ENCODE data around the gene KIF16B. TPM values are rescaled to one million over a fixed set of nuclear protein-coding genes. Genes with fewer than 3 reads are reported as not detected.

KIF16B gene
- total and polyA plus RNA-seq, 2 experiments from 2014 or later: 6.5 to 11.1 TPM

DNA sequence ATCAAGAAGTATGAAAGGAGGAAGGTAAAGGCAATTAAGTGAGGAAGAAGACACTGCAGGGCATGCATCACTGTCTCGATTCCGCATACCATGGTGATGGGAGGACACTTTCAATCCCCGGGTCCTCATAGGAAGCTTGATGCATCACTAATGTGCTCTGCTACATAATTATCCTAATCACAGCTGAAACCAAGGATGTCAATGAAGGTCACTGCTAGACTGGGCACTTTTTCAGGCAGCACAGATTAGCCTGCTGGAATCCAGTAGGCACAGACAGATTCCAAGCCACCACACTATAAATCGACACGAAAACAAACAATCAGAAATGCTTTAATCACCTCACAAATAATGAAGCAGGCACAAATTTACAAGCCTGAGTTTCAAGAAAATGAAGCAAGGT, 206.7 kb downstream of the KIF16B start:
- no peak overlapping the region for H3K27ac ChIP-seq (ENCODE audit: low read depth)
- H3K79me2 ChIP-seq (replicated peaks; ENCODE audit: insufficient read depth): no peaks in the 10 kb centered on the region
- H3K36me3 Mint-ChIP-seq (ENCODE audit: low read depth): peaks cover 3% of the 10 kb centered on the region; the same call in 1 of the 3 replicates
- no peak overlapping the region for H3K4me2 ChIP-seq
- no peaks in the 10 kb centered on the region for H3K9me2 ChIP-seq (ENCODE audit: insufficient read depth)
- no peaks in the 10 kb centered on the region for H3K4me1 ChIP-seq (ENCODE audit: insufficient read depth)
- H3F3A ChIP-seq (replicated peaks; ENCODE audit: low read depth): no peaks in the 10 kb centered on the region
- no peaks in the 10 kb centered on the region for H3K36me3 ChIP-seq (ENCODE audit: insufficient read depth)
- H3K4me1 Mint-ChIP-seq: peaks cover 7% of the 10 kb centered on the region; the same call in 2 of the 3 replicates
- no peak overlapping the region for H3K4me3 ChIP-seq
- no peak for DNase-seq (ENCODE audit: low spot score)
- ATAC-seq: no peak
- H2AFZ ChIP-seq: no peak overlapping the region
- TF ChIP-seq ZNF331 (CRISPR knock-in tag; IDR thresholded peaks at IDR 0.05; ENCODE audit: low read depth) (no peak), CREB1 (CRISPR knock-in tag; IDR thresholded peaks at IDR 0.05; ENCODE audit: low read depth) (no peak), EZH2 (IDR thresholded peaks at IDR 0.05; ENCODE audit: low read depth, unreplicated experiment) (no peak), STAT1 (IDR thresholded peaks at IDR 0.05; ENCODE audit: unreplicated experiment) (no peak), NANOG (IDR thresholded peaks at IDR 0.05; ENCODE audit: borderline replicate concordance) (no peak), POLR2AphosphoS5 (IDR thresholded peaks at IDR 0.05; ENCODE audit: low read depth) (no peak)
- TF ChIP-seq, protein P1, sequence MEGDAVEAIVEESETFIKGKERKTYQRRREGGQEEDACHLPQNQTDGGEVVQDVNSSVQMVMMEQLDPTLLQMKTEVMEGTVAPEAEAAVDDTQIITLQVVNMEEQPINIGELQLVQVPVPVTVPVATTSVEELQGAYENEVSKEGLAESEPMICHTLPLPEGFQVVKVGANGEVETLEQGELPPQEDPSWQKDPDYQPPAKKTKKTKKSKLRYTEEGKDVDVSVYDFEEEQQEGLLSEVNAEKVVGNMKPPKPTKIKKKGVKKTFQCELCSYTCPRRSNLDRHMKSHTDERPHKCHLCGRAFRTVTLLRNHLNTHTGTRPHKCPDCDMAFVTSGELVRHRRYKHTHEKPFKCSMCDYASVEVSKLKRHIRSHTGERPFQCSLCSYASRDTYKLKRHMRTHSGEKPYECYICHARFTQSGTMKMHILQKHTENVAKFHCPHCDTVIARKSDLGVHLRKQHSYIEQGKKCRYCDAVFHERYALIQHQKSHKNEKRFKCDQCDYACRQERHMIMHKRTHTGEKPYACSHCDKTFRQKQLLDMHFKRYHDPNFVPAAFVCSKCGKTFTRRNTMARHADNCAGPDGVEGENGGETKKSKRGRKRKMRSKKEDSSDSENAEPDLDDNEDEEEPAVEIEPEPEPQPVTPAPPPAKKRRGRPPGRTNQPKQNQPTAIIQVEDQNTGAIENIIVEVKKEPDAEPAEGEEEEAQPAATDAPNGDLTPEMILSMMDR (conservative IDR thresholded peaks at IDR 0.05; ENCODE audit: low read depth in 2 of 2): no peak
- H3K27me3 ChIP-seq (ENCODE audit: insufficient read depth): no peaks in the 10 kb centered on the region
- peaks cover 1% of the 10 kb centered on the region for H3K27me3 Mint-ChIP-seq (ENCODE audit: insufficient read depth, low read depth, poor library complexity)
- no peaks in the 10 kb centered on the region for H4K20me1 ChIP-seq (replicated peaks; ENCODE audit: insufficient read depth)
- no peak overlapping the region for H3K27ac Mint-ChIP-seq
- no peaks in the 10 kb centered on the region for H3K9me3 Mint-ChIP-seq
- no peak overlapping the region for H3K4me3 Mint-ChIP-seq

DNA sequence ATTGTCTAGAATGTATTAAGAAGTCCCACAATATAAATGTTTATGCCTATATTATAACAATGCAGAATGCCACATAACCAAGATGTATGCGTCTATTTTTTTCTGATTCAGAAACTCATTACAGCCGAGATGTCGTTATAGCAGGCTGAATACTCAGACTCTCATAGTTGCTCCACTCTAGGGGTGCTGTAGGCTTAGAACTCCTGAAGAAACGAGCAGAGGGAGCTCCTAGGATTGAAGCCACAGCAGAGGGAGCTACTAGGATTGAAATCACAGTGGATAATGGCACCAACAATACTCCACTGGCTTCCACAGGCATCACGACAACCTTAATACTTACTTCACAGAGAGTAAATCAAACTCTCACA, 208.9 kb downstream of the KIF16B start:
- H3K4me3 Mint-ChIP-seq: no peak overlapping the region
- H3K4me1 Mint-ChIP-seq: peaks cover 7% of the 10 kb centered on the region; the same call in 2 of the 3 replicates
- H4K20me1 ChIP-seq (replicated peaks; ENCODE audit: insufficient read depth): no peaks in the 10 kb centered on the region
- H3K27me3 ChIP-seq (ENCODE audit: insufficient read depth): no peaks in the 10 kb centered on the region
- no peak overlapping the region for H3K4me3 ChIP-seq
- H3K27ac ChIP-seq (ENCODE audit: low read depth): no peak overlapping the region
- peaks cover 3% of the 10 kb centered on the region; the same call in 1 of the 3 replicates for H3K36me3 Mint-ChIP-seq (ENCODE audit: low read depth)
- no peak for ATAC-seq
- DNase-seq (ENCODE audit: low spot score): no peak
- no peak for TF ChIP-seq NANOG (IDR thresholded peaks at IDR 0.05; ENCODE audit: borderline replicate concordance)
- TF ChIP-seq, protein P1 (conservative IDR thresholded peaks at IDR 0.05; ENCODE audit: low read depth in 2 of 2): 0 out of 4 replicates have a peak, but pooled peaks of 1 of the 2 experiments have one; percentile 8
- H3K4me1 ChIP-seq (ENCODE audit: insufficient read depth): no peaks in the 10 kb centered on the region
- no peak overlapping the region for H2AFZ ChIP-seq
- H3K27me3 Mint-ChIP-seq (ENCODE audit: insufficient read depth, low read depth, poor library complexity): peaks cover 1% of the 10 kb centered on the region
- no peaks in the 10 kb centered on the region for H3K9me3 Mint-ChIP-seq
- H3K4me2 ChIP-seq: no peak overlapping the region
- no peaks in the 10 kb centered on the region for H3K36me3 ChIP-seq (ENCODE audit: insufficient read depth)
- H3K9me2 ChIP-seq (ENCODE audit: insufficient read depth): no peaks in the 10 kb centered on the region
- H3K79me2 ChIP-seq (replicated peaks; ENCODE audit: insufficient read depth): no peaks in the 10 kb centered on the region
- no peaks in the 10 kb centered on the region for H3F3A ChIP-seq (replicated peaks; ENCODE audit: low read depth)
- H3K27ac Mint-ChIP-seq: no peak overlapping the region

Measured in GM23338 (cell line).